Lung (tissue), 12 donors: ENCODE measurements around the gene KRTAP10-11. TPM values are rescaled to one million over a fixed set of nuclear protein-coding genes. Genes with fewer than 3 reads are reported as not detected.

Experiments
- ATAC-seq: fragments of 200-7000 bp; cut with Tn5 transposase; one replicate; pipeline ENCODE4 v1.9.1; 2020; ENCODE audit warnings: moderate number of reproducible peaks; ENCODE audit not compliant: insufficient read depth, low FRiP score
- DNase-seq, 3 donors: peaks; one replicate each; pipeline ENCODE4 v3.0.0-alpha.2; 2013 to 2017
- H3K27ac ChIP-seq, 2 donors: one replicate each; pipeline ENCODE4 v1.5.1; 2013; ENCODE audit warnings: mild to moderate bottlenecking in 2 of 2, moderate library complexity in 2 of 2, control low read depth in 1 of 2, inconsistent platforms in 1 of 2, low read depth in 1 of 2, low read length in 1 of 2
- H3K27me3 ChIP-seq, 3 donors: one replicate each; pipeline ENCODE4 v1.5.1; 2013; ENCODE audit warnings: low read length in 2 of 3; ENCODE audit not compliant: control insufficient read depth in 3 of 3, insufficient read depth in 3 of 3
- H3K36me3 ChIP-seq, 4 donors: one replicate each; pipeline ENCODE4 v1.5.1; 2013; ENCODE audit warnings: low read length in 4 of 4, mild to moderate bottlenecking in 1 of 4, moderate library complexity in 1 of 4; ENCODE audit not compliant: control insufficient read depth in 4 of 4, insufficient read depth in 4 of 4
- H3K4me1 ChIP-seq, 5 donors: one replicate each; pipeline ENCODE4 v1.5.1; 2013; ENCODE audit warnings: low read length in 5 of 5, mild to moderate bottlenecking in 2 of 5, moderate library complexity in 1 of 5; ENCODE audit not compliant: control insufficient read depth in 5 of 5, insufficient read depth in 5 of 5
- H3K4me3 ChIP-seq: one replicate; pipeline ENCODE4 v1.5.1; 2013; ENCODE audit warnings: mild to moderate bottlenecking, control low read depth, moderate library complexity
- H3K9ac ChIP-seq, 2 donors: one replicate each; pipeline ENCODE4 v1.5.1; 2013; ENCODE audit warnings: low read length in 2 of 2, control low read depth in 1 of 2; ENCODE audit not compliant: insufficient read depth in 1 of 2
- H3K9me3 ChIP-seq, 4 donors: one replicate each; pipeline ENCODE4 v1.5.1; 2013; ENCODE audit warnings: low read length in 3 of 4, mild to moderate bottlenecking in 1 of 4, moderate library complexity in 1 of 4; ENCODE audit not compliant: control insufficient read depth in 4 of 4, insufficient read depth in 3 of 4
- WGBS, 2 donors: extraction: QIAGEN DNeasy Blood & Tissue Kit; methylation state at CpG; one replicate each; pipeline ENCODE4 v1.1.7; 2013; 5-methylcytosine and 5-hydroxymethylcytosine counted together
- polyA plus RNA-seq, 2 donors: library from polyadenylated mRNA; stranded (reverse); fragments of 200-250 nt; gene quantifications; one replicate each; pipeline ENCODE4 v1.2.1, GENCODE V29; 2013
- total RNA-seq, 2 donors: library from RNA; depleted of rRNA in 1 of 2; stranded (reverse); fragments of >200 nt in 1 of 2; gene quantifications; one replicate each; pipeline ENCODE4 v1.2.1, GENCODE V29; 2014 to 2021
- TF ChIP-seq, protein P1 (sequence below): IDR thresholded peaks from 2 replicates; pipeline ENCODE4 v1.5.1; 2012; ENCODE audit warnings: mild to moderate bottlenecking; ENCODE audit errors: control extremely low read depth, extremely low read depth
- donor health status: control.
- donor health status: control.
- donor health status: Bipolar disorder and iron deficiency.
- donor health status: healthy.
- donor health status: DM: yes; HTN: yes; CAD: no.

Gene KRTAP10-11
- total and polyA plus RNA-seq, 4 donors = not detected

- WGBS, 2 donors = 69 to 74% methylated on average over 11 of the region's 11 CpGs
- Histone ChIP-seq H3K36me3 (no peaks in the 10 kb centered on the region), H3K9me3 (peaks cover 0 to 6% (median 4%) of the 10 kb centered on the region in 4 donors), H3K27ac (no peak overlapping the region), H3K4me3 (no peak overlapping the region), H3K27me3 (peaks cover 2 to 20% (median 6%) of the 10 kb centered on the region in 3 donors), H3K9ac (no peak overlapping the region), H3K4me1 (no peaks in the 10 kb centered on the region)
- DNase-seq (no peak), ATAC-seq (no peak)
- TF ChIP-seq, protein P1, sequence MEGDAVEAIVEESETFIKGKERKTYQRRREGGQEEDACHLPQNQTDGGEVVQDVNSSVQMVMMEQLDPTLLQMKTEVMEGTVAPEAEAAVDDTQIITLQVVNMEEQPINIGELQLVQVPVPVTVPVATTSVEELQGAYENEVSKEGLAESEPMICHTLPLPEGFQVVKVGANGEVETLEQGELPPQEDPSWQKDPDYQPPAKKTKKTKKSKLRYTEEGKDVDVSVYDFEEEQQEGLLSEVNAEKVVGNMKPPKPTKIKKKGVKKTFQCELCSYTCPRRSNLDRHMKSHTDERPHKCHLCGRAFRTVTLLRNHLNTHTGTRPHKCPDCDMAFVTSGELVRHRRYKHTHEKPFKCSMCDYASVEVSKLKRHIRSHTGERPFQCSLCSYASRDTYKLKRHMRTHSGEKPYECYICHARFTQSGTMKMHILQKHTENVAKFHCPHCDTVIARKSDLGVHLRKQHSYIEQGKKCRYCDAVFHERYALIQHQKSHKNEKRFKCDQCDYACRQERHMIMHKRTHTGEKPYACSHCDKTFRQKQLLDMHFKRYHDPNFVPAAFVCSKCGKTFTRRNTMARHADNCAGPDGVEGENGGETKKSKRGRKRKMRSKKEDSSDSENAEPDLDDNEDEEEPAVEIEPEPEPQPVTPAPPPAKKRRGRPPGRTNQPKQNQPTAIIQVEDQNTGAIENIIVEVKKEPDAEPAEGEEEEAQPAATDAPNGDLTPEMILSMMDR = no peak
Measured at GRCh38 chr21:44694776-44695175, 48.6 kb downstream of the KRTAP10-11 start.

DNA sequence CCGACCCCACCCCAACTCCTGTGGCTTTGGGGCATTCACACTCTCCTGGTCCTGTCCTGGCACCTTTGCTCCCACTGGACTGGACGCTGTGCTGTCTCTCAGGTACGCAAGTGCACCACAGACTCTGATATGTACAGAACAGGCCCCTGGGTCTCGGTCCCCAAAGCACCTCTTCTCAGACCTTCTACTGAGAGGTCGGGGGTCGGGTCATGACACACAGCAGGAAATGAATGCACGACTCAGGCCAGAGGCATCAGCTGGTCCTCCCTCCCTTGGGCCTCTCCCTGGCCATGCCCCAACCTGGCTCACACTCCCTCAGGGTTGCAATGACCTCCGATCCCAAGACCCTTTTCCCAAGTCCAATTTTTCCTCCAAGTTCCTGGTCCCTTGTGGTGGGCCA, 49.0 kb downstream of the KRTAP10-11 start:
- no peak overlapping the region for H3K4me3 ChIP-seq
- TF ChIP-seq, protein P1 = no peak
- peaks cover 0 to 6% (median 4%) of the 10 kb centered on the region in 4 donors for H3K9me3 ChIP-seq
- no peak overlapping the region for H3K9ac ChIP-seq
- no peaks in the 10 kb centered on the region for H3K4me1 ChIP-seq
- peaks cover 2 to 20% (median 7%) of the 10 kb centered on the region in 3 donors for H3K27me3 ChIP-seq
- H3K27ac ChIP-seq = no peak overlapping the region
- no peaks in the 10 kb centered on the region for H3K36me3 ChIP-seq
- WGBS, 2 donors = 68 to 75% methylated on average over 8 of the region's 8 CpGs
- no peak for ATAC-seq
- DNase-seq = no peak

GRCh38 chr21:44695641-44696040, 49.4 kb downstream of the KRTAP10-11 start:
- TF ChIP-seq, protein P1 = no peak
- no peak overlapping the region for H3K4me3 ChIP-seq
- H3K27ac ChIP-seq = no peak overlapping the region
- ATAC-seq (no peak), DNase-seq (no peak)
- 79 to 81% methylated on average over 8 of the region's 8 CpGs for WGBS, 2 donors
- no peaks in the 10 kb centered on the region for H3K36me3 ChIP-seq
- peaks cover 2 to 18% (median 9%) of the 10 kb centered on the region in 3 donors for H3K27me3 ChIP-seq
- H3K9me3 ChIP-seq = peaks cover 0 to 6% (median 4%) of the 10 kb centered on the region in 4 donors
- H3K4me1 ChIP-seq = no peaks in the 10 kb centered on the region
- H3K9ac ChIP-seq = no peak overlapping the region

GRCh38 chr21:44696572-44696971, 50.4 kb downstream of the KRTAP10-11 start:
- no peak for ATAC-seq
- DNase-seq = no peak
- Histone ChIP-seq H3K36me3 (no peaks in the 10 kb centered on the region), H3K9me3 (peaks cover 0 to 6% (median 4%) of the 10 kb centered on the region in 4 donors), H3K27me3 (peaks cover 2 to 23% (median 13%) of the 10 kb centered on the region in 3 donors), H3K9ac (no peak overlapping the region), H3K27ac (no peak overlapping the region), H3K4me3 (no peak overlapping the region), H3K4me1 (no peaks in the 10 kb centered on the region)
- TF ChIP-seq, protein P1 = no peak
- WGBS, 2 donors = 74 to 81% methylated on average over 10 of the region's 10 CpGs
